Loucy (cell line): ENCODE data around the gene CCDC3.
"Not testable (repeated sequence)": the region's sequence is repeated elsewhere in the genome, so short reads cannot be mapped to it uniquely, and the experiment has no call there.

Experiments
- H2AFZ ChIP-seq: fragments of 200-600 bp; sonication (generic); 2 replicates; pipeline ENCODE4 v1.6.0; 2016; ENCODE audit warnings: antibody characterized with exemption, mild to moderate bottlenecking, low read length, moderate library complexity
- H3F3A ChIP-seq: fragments of 200-600 bp; 2 replicates; pipeline ENCODE4 v1.6.0; 2016; ENCODE audit warnings: antibody characterized with exemption, low read depth, mild to moderate bottlenecking
- H3K27me3 ChIP-seq: fragments of 200-600 bp; sonication (generic); 2 replicates; pipeline ENCODE4 v1.6.1; 2014; ENCODE audit warnings: low read length, mild to moderate bottlenecking; ENCODE audit not compliant: insufficient read depth, poor library complexity, severe bottlenecking
- H3K36me3 ChIP-seq: fragments of 200-600 bp; sonication (generic); 2 replicates; pipeline ENCODE4 v1.6.1; 2016; ENCODE audit warnings: low read length; ENCODE audit not compliant: insufficient read depth
- H3K4me1 ChIP-seq: fragments of 200-600 bp; sonication (generic); 2 replicates; pipeline ENCODE4 v1.5.1; 2014; ENCODE audit warnings: low read length, mild to moderate bottlenecking; ENCODE audit not compliant: insufficient read depth, poor library complexity, severe bottlenecking
- H3K4me2 ChIP-seq: fragments of 200-600 bp; sonication (generic); 2 replicates; pipeline ENCODE4 v1.6.0; 2014; ENCODE audit warnings: antibody characterized with exemption, low read length, low read depth, mild to moderate bottlenecking; ENCODE audit not compliant: poor library complexity, severe bottlenecking
- H3K4me3 ChIP-seq: fragments of 200-600 bp; sonication (generic); 2 replicates; pipeline ENCODE4 v1.5.1; 2014; ENCODE audit warnings: low read length, mild to moderate bottlenecking, mixed read lengths; ENCODE audit not compliant: poor library complexity, severe bottlenecking
- H3K79me2 ChIP-seq: fragments of 200-600 bp; sonication (generic); 2 replicates; pipeline ENCODE4 v1.6.1; 2014; ENCODE audit warnings: low read length; ENCODE audit not compliant: insufficient read depth
- H3K9ac ChIP-seq: fragments of 200-600 bp; sonication (generic); 2 replicates; pipeline ENCODE4 v1.6.0; 2014; ENCODE audit warnings: mild to moderate bottlenecking, low read depth, low read length, moderate library complexity; ENCODE audit not compliant: poor library complexity, severe bottlenecking
- H3K9me2 ChIP-seq: fragments of 200-600 bp; sonication (generic); replicated peaks from 2 replicates; pipeline ENCODE4 v1.6.1; 2016; ENCODE audit warnings: low read depth, low read length, mixed read lengths
- H3K9me3 ChIP-seq: fragments of 200-600 bp; sonication (generic); 2 replicates; pipeline ENCODE4 v1.6.1; 2014; ENCODE audit warnings: mild to moderate bottlenecking, antibody characterized with exemption, low read length, low read depth; ENCODE audit not compliant: insufficient read depth
- H4K20me1 ChIP-seq: fragments of 200-600 bp; sonication (generic); 2 replicates; pipeline ENCODE4 v1.6.0; 2014; ENCODE audit warnings: antibody characterized with exemption, low read length, mild to moderate bottlenecking; ENCODE audit not compliant: insufficient read depth, poor library complexity, severe bottlenecking
- EZH2phosphoT487 ChIP-seq: fragments of 200-600 bp; IDR thresholded peaks from 2 replicates; pipeline ENCODE4 v1.6.1; 2018; ENCODE audit warnings: antibody characterized with exemption, mild to moderate bottlenecking, moderate library complexity, borderline replicate concordance
- TF ChIP-seq, protein P1 (sequence below): fragments of 200-600 bp; sonication (generic); conservative IDR thresholded peaks from 2 replicates; pipeline ENCODE4 v1.5.1; 2014; ENCODE audit warnings: mild to moderate bottlenecking, antibody characterized with exemption, low read length

CCDC3 gene

GRCh38 chr10:13037832-13038231 is 36.3 kb upstream of the CCDC3 start:
- no peaks in the 10 kb centered on the region for H4K20me1 ChIP-seq
- no peaks in the 10 kb centered on the region for H3K4me1 ChIP-seq
- H3K9me2 ChIP-seq: no peaks in the 10 kb centered on the region
- no peak for TF ChIP-seq EZH2phosphoT487
- TF ChIP-seq, protein P1, sequence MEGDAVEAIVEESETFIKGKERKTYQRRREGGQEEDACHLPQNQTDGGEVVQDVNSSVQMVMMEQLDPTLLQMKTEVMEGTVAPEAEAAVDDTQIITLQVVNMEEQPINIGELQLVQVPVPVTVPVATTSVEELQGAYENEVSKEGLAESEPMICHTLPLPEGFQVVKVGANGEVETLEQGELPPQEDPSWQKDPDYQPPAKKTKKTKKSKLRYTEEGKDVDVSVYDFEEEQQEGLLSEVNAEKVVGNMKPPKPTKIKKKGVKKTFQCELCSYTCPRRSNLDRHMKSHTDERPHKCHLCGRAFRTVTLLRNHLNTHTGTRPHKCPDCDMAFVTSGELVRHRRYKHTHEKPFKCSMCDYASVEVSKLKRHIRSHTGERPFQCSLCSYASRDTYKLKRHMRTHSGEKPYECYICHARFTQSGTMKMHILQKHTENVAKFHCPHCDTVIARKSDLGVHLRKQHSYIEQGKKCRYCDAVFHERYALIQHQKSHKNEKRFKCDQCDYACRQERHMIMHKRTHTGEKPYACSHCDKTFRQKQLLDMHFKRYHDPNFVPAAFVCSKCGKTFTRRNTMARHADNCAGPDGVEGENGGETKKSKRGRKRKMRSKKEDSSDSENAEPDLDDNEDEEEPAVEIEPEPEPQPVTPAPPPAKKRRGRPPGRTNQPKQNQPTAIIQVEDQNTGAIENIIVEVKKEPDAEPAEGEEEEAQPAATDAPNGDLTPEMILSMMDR: no peak
- H3K36me3 ChIP-seq: no peaks in the 10 kb centered on the region
- no peak overlapping the region for H3K9ac ChIP-seq
- H3K4me3 ChIP-seq: no peak overlapping the region
- no peaks in the 10 kb centered on the region for H3F3A ChIP-seq
- no peaks in the 10 kb centered on the region for H3K79me2 ChIP-seq
- H3K27me3 ChIP-seq: no peaks in the 10 kb centered on the region
- no peak overlapping the region for H2AFZ ChIP-seq
- no peak overlapping the region for H3K4me2 ChIP-seq
- H3K9me3 ChIP-seq: no peaks in the 10 kb centered on the region

DNA sequence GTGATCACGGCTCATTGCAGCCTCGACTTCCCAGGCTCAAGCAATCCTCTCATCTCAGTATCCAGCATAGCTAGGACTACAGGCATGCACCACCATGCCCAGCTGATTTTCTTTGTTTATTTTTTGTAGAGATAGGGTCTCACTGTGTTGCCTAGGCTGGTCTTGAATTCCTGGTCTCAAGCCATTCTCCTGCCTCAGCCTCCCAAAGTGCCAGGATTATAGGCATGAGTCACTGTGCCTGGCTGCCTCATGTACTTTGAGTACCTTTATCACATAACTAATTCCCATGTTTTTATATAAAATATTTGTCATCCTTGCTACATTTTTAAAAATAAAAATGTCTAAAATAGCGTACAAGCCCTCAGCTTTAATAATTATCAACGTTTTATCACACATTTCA is 35.3 kb upstream of the CCDC3 start:
- H2AFZ ChIP-seq: no peak overlapping the region
- no peaks in the 10 kb centered on the region for H3K9me2 ChIP-seq
- TF ChIP-seq, protein P1: no peak
- no peak for TF ChIP-seq EZH2phosphoT487
- H3K4me1 ChIP-seq: no peaks in the 10 kb centered on the region
- H3K4me2 ChIP-seq: no peak overlapping the region
- H3K9me3 ChIP-seq: no peaks in the 10 kb centered on the region
- no peaks in the 10 kb centered on the region for H3K79me2 ChIP-seq
- H4K20me1 ChIP-seq: no peaks in the 10 kb centered on the region
- no peaks in the 10 kb centered on the region for H3F3A ChIP-seq
- no peaks in the 10 kb centered on the region for H3K36me3 ChIP-seq
- H3K9ac ChIP-seq: no peak overlapping the region
- H3K4me3 ChIP-seq: no peak overlapping the region
- H3K27me3 ChIP-seq: no peaks in the 10 kb centered on the region

GRCh38 chr10:13035731-13036130 is 34.2 kb upstream of the CCDC3 start:
- H4K20me1 ChIP-seq, H3K9me2 ChIP-seq, H3F3A ChIP-seq, H3K4me1 ChIP-seq, H3K36me3 ChIP-seq, H3K9ac ChIP-seq, H3K9me3 ChIP-seq, H3K27me3 ChIP-seq, H3K79me2 ChIP-seq, H2AFZ ChIP-seq, H3K4me3 ChIP-seq, H3K4me2 ChIP-seq: not testable (repeated sequence)

GRCh38 chr10:13026873-13027272 is 25.4 kb upstream of the CCDC3 start:
- H4K20me1 ChIP-seq: no peaks in the 10 kb centered on the region
- H3K9me2 ChIP-seq: no peaks in the 10 kb centered on the region
- H3K4me1 ChIP-seq: no peaks in the 10 kb centered on the region
- H3K36me3 ChIP-seq: no peaks in the 10 kb centered on the region
- H3K4me2 ChIP-seq: no peak overlapping the region
- no peaks in the 10 kb centered on the region for H3K79me2 ChIP-seq
- H3K9ac ChIP-seq: no peak overlapping the region
- no peak overlapping the region for H2AFZ ChIP-seq
- no peaks in the 10 kb centered on the region for H3F3A ChIP-seq
- H3K27me3 ChIP-seq: no peaks in the 10 kb centered on the region
- no peak for TF ChIP-seq EZH2phosphoT487
- TF ChIP-seq, protein P1: no peak
- no peaks in the 10 kb centered on the region; the same call in 1 of the 2 replicates for H3K9me3 ChIP-seq
- H3K4me3 ChIP-seq: no peak overlapping the region
